Smooth muscle cell (in vitro differentiated cells): ENCODE data around the gene PITRM1. TPM values are rescaled to one million over a fixed set of nuclear protein-coding genes. Genes with fewer than 3 reads are reported as not detected.
"Not testable (repeated sequence)": the region's sequence is repeated elsewhere in the genome, so short reads cannot be mapped to it uniquely, and the experiment has no call there.

Source experiments
- DNase-seq: peaks from one replicate; lab custom pipeline; 2025; ENCODE audit not compliant: unreplicated experiment; lab: John Stamatoyannopoulos, UW
- H2AFZ ChIP-seq: fragments of 200-600 bp; sonication (generic); 2 replicates; pipeline ENCODE4 v1.6.0; 2016; ENCODE audit warnings: antibody characterized with exemption, low read depth, mild to moderate bottlenecking
- H3F3A ChIP-seq: fragments of 200-600 bp; sonication (generic); 2 replicates; pipeline ENCODE4 v1.6.0; 2017; ENCODE audit warnings: antibody characterized with exemption, low read depth
- H3K27ac ChIP-seq: fragments of 200-600 bp; sonication (generic); 2 replicates; pipeline ENCODE4 v1.5.1; 2016; ENCODE audit warnings: low read depth, mild to moderate bottlenecking
- H3K27me3 ChIP-seq: fragments of 200-600 bp; sonication (generic); 2 replicates; pipeline ENCODE4 v1.6.1; 2016; ENCODE audit warnings: low read depth, mild to moderate bottlenecking
- H3K36me3 ChIP-seq: fragments of 200-600 bp; sonication (generic); 2 replicates; pipeline ENCODE4 v1.5.1; 2016; ENCODE audit warnings: low read depth
- H3K4me1 ChIP-seq: fragments of 200-600 bp; sonication (generic); 2 replicates; pipeline ENCODE4 v1.5.1; 2016; ENCODE audit warnings: low read depth
- H3K4me2 ChIP-seq: fragments of 200-600 bp; sonication (generic); 2 replicates; pipeline ENCODE4 v1.6.0; 2016; ENCODE audit warnings: mild to moderate bottlenecking
- H3K4me3 ChIP-seq: fragments of 200-600 bp; sonication (generic); 2 replicates; pipeline ENCODE4 v1.5.1; 2016; ENCODE audit warnings: mild to moderate bottlenecking
- H3K79me2 ChIP-seq: fragments of 200-600 bp; sonication (generic); 2 replicates; pipeline ENCODE4 v1.6.0; 2016; ENCODE audit warnings: low read depth, mild to moderate bottlenecking
- H3K9ac ChIP-seq: fragments of 200-600 bp; sonication (generic); 2 replicates; pipeline ENCODE4 v1.6.0; 2016; ENCODE audit warnings: low read depth
- H3K9me3 ChIP-seq: fragments of 200-600 bp; sonication (generic); replicated peaks from 2 replicates; pipeline ENCODE4 v1.5.1; 2016; ENCODE audit warnings: low read depth
- H4K20me1 ChIP-seq: fragments of 200-600 bp; sonication (generic); 2 replicates; pipeline ENCODE4 v1.6.0; 2016; ENCODE audit warnings: low read depth
- CTCF ChIP-seq: fragments of 200-600 bp; sonication (generic); IDR thresholded peaks from 2 replicates; pipeline ENCODE4 v1.5.1; 2017; ENCODE audit warnings: borderline replicate concordance, mild to moderate bottlenecking, antibody characterized with exemption; ENCODE audit not compliant: insufficient read depth, poor library complexity, severe bottlenecking
- WGBS: methylation state at CpG from one replicate; pipeline ENCODE4 v1.1.7; 2016; ENCODE audit warnings: low lambda C conversion rate; 5-methylcytosine and 5-hydroxymethylcytosine counted together
- polyA plus RNA-seq: library from polyadenylated mRNA; unstranded; fragments of >200 nt; fragmentation: Nextera tagmentation; extraction: Ambion mirVana; gene quantifications from 2 replicates; pipeline ENCODE4 v1.2.1, GENCODE V29; 2016
- total RNA-seq: library from RNA; depleted of rRNA; stranded (reverse); fragments of >200 nt; gene quantifications from 2 replicates; pipeline ENCODE4 v1.2.3, GENCODE V29; 2014

PITRM1 gene, protein sequence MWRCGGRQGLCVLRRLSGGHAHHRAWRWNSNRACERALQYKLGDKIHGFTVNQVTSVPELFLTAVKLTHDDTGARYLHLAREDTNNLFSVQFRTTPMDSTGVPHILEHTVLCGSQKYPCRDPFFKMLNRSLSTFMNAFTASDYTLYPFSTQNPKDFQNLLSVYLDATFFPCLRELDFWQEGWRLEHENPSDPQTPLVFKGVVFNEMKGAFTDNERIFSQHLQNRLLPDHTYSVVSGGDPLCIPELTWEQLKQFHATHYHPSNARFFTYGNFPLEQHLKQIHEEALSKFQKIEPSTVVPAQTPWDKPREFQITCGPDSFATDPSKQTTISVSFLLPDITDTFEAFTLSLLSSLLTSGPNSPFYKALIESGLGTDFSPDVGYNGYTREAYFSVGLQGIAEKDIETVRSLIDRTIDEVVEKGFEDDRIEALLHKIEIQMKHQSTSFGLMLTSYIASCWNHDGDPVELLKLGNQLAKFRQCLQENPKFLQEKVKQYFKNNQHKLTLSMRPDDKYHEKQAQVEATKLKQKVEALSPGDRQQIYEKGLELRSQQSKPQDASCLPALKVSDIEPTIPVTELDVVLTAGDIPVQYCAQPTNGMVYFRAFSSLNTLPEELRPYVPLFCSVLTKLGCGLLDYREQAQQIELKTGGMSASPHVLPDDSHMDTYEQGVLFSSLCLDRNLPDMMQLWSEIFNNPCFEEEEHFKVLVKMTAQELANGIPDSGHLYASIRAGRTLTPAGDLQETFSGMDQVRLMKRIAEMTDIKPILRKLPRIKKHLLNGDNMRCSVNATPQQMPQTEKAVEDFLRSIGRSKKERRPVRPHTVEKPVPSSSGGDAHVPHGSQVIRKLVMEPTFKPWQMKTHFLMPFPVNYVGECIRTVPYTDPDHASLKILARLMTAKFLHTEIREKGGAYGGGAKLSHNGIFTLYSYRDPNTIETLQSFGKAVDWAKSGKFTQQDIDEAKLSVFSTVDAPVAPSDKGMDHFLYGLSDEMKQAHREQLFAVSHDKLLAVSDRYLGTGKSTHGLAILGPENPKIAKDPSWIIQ
- total RNA-seq (55.9 and 61.3 TPM in 2 replicates), polyA plus RNA-seq (49.2 and 53.8 TPM in 2 replicates)

- Histone ChIP-seq H3K4me2 (peak within 1 kb of the TSS; percentile 94), H2AFZ (peak within 1 kb of the TSS; percentile 59), H3K36me3 (no peaks in the 10 kb centered on the region), H3K9ac (peak within 1 kb of the TSS; percentile 94), H3K27ac (peak within 1 kb of the TSS; percentile 87), H4K20me1 (peaks cover 14% of the 10 kb centered on the region), H3K4me1 (no peaks in the 10 kb centered on the region), H3K79me2 (peaks cover 18% of the 10 kb centered on the region), H3K4me3 (peak within 1 kb of the TSS; percentile 90), H3K9me3 (no peaks in the 10 kb centered on the region), H3F3A (peaks cover 9% of the 10 kb centered on the region), H3K27me3 (no peaks in the 10 kb centered on the region)
- under 1% methylated on average over 53 of the region's 73 CpGs for WGBS
- TF ChIP-seq CTCF, result no peak
- DNase-seq, result peak; percentile 95
Measured at GRCh38 chr10:3172446-3173170, at the start of gene PITRM1. PITRM1 (minus strand) TSS chr10:3172782; CDS start chr10:3172772, 10 bp downstream.

DNA sequence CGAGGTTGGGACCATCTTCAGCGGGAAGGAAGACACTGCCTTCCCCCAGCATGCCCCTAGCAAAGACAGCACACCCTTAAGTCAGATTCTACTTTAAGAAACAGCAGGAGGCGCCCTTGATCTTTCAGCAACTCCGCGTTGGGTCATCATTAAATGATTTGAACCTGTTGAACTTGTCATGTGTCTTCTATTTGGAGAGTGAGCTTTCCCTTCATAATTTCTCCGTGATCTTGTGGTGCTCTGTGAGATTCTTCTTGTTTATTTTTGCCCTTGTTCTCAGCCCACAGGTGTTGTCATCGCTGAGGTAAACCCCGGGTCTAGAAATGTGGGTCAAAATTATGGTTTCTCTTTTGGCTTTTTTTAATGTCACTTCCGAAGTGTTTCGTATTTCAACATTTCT lies 49.5 kb upstream of the PITRM1 start:
- 51% methylated on average over 10 of the region's 10 CpGs for WGBS
- Histone ChIP-seq H3F3A (peaks cover 27% of the 10 kb centered on the region), H4K20me1 (no peaks in the 10 kb centered on the region), H3K9me3 (no peaks in the 10 kb centered on the region), H3K4me3 (no peak overlapping the region), H3K4me2 (peak overlapping the region; percentile 64), H3K9ac (peak overlapping the region; percentile 1), H3K4me1 (peaks cover 5% of the 10 kb centered on the region), H2AFZ (no peak overlapping the region), H3K36me3 (no peaks in the 10 kb centered on the region), H3K27ac (peak overlapping the region; percentile 51), H3K27me3 (no peaks in the 10 kb centered on the region), H3K79me2 (no peaks in the 10 kb centered on the region)
- DNase-seq, result no peak
- TF ChIP-seq CTCF, result peak; percentile 45

DNA sequence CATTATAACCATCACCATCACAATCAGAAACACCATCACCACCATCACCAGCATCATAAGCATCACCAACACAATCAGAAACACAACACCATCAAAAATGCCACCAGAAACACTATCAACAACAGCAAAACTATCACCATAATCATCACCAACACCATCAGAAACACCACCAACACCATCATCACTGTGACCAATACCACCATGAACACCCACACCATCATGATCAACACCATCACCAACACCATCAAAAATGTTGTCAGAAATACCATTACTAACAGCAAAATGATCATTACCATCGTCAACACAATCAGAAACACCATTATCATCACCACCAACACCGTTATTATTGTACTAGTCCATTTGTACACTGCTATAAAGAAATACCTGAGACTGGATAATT lies 49.0 kb upstream of the PITRM1 start:
- not testable (repeated sequence) for H3K4me1 ChIP-seq, H4K20me1 ChIP-seq, H3K4me3 ChIP-seq, H3K27ac ChIP-seq, H3K9me3 ChIP-seq, H3K4me2 ChIP-seq, H3K79me2 ChIP-seq, H3K9ac ChIP-seq, DNase-seq, H3K27me3 ChIP-seq, H3K36me3 ChIP-seq, H2AFZ ChIP-seq
- peaks cover 25% of the 10 kb centered on the region for H3F3A ChIP-seq
- WGBS, result no CpG with 5 or more reads among the region's 2 CpGs
